Cardiac fibroblast (primary cell): ENCODE measurements around the gene NOSIP.

Experiments
- DNase-seq, 2 donors: peaks; one replicate each; pipeline versions ENCODE4 v3.0.0 to v3.0.0-alpha.2; 2010; ENCODE audit warnings: low read depth in 2 of 2
- H3K4me3 ChIP-seq, 2 donors: replicated peaks in 1 of 2; 1 replicate in 1 of 2; 2 replicates in 1 of 2; pipeline ENCODE4 v1.5.1; 2011; ENCODE audit warnings: low read depth in 2 of 2, low read length in 2 of 2, mild to moderate bottlenecking in 2 of 2, moderate library complexity in 1 of 2
- TF ChIP-seq, protein P1 (sequence below): IDR thresholded peaks from one replicate; pipeline ENCODE4 v1.5.1; 2011; ENCODE audit warnings: low read depth, mild to moderate bottlenecking, low read length, inconsistent platforms

Gene NOSIP

DNA sequence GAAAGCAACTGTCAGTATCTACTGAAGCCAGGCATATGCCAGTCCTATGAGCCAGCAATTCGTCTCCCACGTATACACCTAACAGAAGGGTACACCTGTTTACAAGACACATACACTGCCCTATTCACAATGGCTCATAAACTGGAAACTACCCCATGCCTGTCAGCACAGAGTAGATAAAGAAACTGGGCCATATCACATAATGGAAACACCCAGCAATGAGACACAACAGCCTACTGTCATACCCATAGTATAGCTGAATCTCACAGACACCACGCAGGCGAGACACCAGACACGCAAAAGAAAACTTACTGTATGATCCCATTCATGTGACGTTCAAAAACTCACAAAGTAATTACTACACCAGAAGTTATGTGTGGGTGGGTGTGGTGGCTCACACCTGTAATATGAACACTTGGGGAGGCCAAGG is 15.7 kb downstream of the NOSIP start:
- TF ChIP-seq, protein P1, sequence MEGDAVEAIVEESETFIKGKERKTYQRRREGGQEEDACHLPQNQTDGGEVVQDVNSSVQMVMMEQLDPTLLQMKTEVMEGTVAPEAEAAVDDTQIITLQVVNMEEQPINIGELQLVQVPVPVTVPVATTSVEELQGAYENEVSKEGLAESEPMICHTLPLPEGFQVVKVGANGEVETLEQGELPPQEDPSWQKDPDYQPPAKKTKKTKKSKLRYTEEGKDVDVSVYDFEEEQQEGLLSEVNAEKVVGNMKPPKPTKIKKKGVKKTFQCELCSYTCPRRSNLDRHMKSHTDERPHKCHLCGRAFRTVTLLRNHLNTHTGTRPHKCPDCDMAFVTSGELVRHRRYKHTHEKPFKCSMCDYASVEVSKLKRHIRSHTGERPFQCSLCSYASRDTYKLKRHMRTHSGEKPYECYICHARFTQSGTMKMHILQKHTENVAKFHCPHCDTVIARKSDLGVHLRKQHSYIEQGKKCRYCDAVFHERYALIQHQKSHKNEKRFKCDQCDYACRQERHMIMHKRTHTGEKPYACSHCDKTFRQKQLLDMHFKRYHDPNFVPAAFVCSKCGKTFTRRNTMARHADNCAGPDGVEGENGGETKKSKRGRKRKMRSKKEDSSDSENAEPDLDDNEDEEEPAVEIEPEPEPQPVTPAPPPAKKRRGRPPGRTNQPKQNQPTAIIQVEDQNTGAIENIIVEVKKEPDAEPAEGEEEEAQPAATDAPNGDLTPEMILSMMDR, result no peak
- no peak for DNase-seq
- H3K4me3 ChIP-seq, result no peak overlapping the region

DNA sequence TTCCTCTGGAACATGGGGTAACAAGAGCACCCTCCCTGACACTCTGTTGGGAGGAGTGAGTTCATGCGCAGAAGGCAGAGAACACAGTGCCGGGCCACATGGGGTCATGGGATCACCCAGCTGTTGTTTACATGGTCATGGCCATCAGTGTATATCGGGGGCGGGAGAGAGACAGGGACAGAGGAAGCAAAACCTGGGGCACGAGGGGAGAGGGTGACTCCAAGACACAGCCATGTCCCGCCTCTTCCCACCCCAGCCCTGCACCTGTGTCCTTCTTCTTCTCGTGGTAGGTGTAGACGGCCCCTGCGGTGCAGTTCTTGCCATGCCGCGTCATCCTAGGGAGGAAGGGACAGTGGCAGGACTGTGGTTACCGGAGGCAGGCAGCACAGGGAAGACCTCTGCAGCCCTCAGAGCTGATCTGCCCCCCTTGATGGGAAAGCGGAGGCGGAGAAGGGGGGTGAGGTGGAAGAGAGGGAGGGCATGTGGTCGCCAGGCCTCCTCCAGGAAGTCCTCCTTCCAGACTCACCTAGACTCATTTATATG is 19.9 kb downstream of the NOSIP start:
- no peak for DNase-seq
- H3K4me3 ChIP-seq, result no peak overlapping the region

DNA sequence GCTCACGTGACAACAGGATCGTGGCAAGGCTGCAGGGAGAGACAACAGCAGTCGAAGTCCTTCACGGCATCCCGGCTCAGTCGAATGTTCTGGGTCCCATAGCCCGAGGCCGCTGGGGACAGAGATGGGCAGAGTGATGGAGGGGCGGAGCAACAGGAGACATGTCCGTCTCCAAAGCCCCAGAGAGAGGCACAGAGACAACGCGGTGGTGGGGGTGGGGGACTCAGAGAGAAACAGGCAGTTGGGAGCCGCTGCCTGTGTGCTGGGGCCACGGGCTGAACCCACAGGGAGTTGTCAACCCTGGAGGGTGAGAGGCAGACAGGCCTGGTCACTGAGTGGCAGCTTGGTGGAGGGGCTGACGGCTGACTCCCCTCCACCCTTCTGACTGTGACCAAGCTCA is 20.4 kb downstream of the NOSIP start:
- TF ChIP-seq, protein P1, result no peak
- no peak for DNase-seq
- no peak overlapping the region for H3K4me3 ChIP-seq

More for the DNA sequence above, 19.9 kb downstream of the NOSIP start:
- TF ChIP-seq, protein P1, result no peak

DNA sequence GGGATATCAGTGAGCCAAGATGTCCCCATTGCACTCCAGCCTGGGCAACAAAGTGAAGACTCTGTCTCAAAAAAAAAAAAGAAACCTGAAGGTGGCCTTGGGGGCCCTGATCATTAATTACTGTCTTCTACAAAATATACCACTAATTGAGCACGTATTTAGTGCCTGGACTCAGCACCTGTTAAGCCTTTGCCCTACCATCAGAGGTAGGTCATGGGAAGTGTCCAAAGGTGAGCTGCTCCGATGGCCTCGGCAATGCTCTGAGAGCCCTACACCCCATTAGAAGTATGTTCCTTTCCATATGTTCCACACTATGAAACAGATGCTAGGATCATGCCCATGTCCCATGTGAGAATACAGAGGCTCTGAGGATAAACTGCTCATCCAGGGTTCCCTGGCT is 20.9 kb downstream of the NOSIP start:
- DNase-seq, result no peak
- no peak overlapping the region for H3K4me3 ChIP-seq
- TF ChIP-seq, protein P1, result no peak

DNA sequence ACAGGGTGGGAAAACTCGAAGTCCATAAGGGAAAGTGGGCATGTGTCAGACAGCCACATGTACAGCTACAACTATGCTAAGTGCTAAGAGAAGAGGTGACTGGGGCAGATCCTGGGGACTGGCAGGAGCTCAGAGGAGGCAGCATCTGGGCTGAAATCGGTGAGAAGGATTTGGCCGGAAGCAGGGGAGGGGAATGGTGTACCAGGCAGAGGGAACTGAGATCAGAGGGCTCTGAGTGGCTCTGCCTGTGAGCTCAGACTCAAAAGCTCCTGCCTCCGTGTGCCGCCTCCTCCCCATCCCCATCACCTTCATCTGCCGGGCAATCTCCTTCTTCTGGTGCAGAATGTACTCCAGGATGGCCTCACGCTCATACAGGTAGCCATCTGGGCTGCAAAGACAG is 21.8 kb downstream of the NOSIP start:
- H3K4me3 ChIP-seq, result no peak overlapping the region
- DNase-seq, result no peak
- TF ChIP-seq, protein P1, result no peak

DNA sequence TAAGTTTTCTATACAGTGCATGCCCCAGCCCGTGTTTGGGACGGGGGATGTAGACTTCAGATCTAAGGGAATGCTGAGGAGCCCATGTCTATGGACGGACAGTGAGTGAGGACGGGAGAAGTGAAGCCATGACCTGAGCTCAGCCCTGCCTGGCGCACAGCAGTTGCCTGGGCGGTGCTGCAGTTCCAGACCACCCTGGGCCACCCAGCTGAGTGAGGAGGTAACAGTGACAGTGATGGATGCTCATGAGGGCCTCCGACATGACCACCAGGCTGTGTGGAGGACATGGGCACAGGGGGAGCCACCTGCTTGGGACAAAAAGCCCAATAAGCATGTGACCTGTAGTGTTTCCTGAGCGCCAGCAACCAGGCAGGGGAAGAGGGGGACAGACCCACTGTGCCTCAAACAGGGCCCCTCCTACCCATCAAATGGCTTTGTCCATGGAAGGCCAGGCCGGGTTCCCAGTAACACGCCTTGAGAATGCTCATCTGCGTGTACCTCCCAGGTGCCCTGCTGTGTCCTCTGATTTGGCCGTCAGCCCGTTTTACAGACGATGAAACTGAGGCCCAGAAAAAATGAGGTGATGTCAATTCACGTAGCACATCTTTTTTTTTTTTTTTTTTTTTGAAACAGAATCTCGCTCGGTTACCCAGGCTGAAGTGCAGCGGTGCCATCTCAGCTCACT is 22.6 kb downstream of the NOSIP start:
- TF ChIP-seq, protein P1, result no peak
- no peak for DNase-seq
- no peak overlapping the region for H3K4me3 ChIP-seq
